C4-2B (cell line): ENCODE data around the gene ATP5F1E.

Experiments
- H3K27ac ChIP-seq: fragments of 450-650 bp; 2 replicates; pipeline ENCODE4 v1.5.1; 2017
- ZFX ChIP-seq: fragments of 450-650 bp; IDR thresholded peaks from 2 replicates; pipeline ENCODE4 v1.6.1; 2017
- TF ChIP-seq, protein P1 (sequence below): fragments of 450-650 bp; conservative IDR thresholded peaks from 2 replicates; pipeline ENCODE4 v1.5.1; 2017; ENCODE audit warnings: mild to moderate bottlenecking

ATP5F1E gene

DNA sequence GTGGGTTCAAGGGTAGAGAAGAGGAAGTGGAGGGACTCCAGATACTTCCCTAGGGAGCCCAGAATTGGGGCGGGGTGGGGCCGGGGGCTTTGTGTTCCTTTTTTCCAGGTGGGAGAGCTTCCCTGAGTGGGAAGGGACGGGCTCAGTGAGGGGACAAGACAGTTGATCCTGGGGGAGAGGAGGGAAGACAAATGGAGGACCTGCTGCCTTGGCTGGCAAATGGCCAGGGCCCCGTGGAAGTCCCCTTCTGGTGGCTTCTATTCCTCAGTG lies 27.7 kb downstream of the ATP5F1E start:
- TF ChIP-seq, protein P1, sequence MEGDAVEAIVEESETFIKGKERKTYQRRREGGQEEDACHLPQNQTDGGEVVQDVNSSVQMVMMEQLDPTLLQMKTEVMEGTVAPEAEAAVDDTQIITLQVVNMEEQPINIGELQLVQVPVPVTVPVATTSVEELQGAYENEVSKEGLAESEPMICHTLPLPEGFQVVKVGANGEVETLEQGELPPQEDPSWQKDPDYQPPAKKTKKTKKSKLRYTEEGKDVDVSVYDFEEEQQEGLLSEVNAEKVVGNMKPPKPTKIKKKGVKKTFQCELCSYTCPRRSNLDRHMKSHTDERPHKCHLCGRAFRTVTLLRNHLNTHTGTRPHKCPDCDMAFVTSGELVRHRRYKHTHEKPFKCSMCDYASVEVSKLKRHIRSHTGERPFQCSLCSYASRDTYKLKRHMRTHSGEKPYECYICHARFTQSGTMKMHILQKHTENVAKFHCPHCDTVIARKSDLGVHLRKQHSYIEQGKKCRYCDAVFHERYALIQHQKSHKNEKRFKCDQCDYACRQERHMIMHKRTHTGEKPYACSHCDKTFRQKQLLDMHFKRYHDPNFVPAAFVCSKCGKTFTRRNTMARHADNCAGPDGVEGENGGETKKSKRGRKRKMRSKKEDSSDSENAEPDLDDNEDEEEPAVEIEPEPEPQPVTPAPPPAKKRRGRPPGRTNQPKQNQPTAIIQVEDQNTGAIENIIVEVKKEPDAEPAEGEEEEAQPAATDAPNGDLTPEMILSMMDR: no peak
- TF ChIP-seq ZFX: no peak
- H3K27ac ChIP-seq: no peak overlapping the region

DNA sequence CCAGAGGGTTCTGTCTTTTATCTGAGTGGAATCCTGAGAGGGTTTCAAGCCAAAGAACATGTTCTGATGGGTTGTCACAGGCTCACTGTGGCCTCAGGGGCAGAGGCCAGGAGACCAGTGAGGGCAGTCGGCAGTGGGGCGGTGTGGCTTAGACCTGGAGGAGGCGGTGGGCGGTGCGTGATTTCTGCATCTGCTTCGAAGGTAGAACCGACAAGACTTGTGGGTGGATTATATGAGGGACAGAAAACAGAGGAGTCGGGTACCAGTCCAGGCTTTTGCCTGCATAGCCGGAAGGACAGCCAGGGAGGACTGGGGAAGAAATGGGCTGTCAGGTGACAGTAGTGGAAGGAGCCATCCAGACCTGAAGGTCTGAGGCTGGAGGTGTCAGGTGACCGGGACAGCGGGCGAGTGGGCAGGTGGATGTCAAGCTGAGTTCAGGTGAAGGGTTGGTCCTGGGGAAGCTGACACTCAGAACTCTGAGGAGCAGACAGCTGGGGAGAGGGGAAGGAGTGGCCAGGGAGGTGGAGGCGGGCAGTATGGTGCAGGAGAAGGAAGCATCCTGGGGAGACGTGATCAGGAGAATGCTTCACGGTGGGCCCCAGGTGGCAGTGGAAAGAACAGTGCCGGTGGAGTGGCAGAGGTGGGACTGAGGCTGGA lies 28.2 kb downstream of the ATP5F1E start:
- TF ChIP-seq, protein P1: no peak
- no peak for TF ChIP-seq ZFX
- no peak overlapping the region for H3K27ac ChIP-seq

GRCh38 chr20:59002874-59003399 lies 29.2 kb downstream of the ATP5F1E start:
- TF ChIP-seq ZFX: no peak
- TF ChIP-seq, protein P1: no peak
- no peak overlapping the region for H3K27ac ChIP-seq

DNA sequence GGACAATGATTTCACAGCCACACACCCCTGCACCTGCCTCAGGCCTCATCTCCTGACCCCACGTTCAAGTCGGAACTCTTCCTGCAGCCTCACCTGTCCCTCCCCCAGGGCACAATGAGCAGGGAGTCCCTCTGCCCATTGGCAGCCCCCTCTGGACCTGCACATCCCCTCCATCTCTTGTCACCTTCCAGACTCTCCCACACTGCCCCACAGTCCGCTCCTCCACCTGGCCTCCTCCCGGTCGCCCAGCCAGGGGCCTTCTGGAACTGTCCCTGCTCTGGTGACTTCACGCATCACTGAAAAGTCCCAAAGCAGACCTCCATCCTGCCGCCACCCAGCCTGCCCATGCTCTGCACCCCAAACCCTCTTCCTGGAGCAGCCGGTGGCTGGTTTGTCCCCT lies 29.7 kb downstream of the ATP5F1E start:
- no peak for TF ChIP-seq ZFX
- TF ChIP-seq, protein P1: no peak
- no peak overlapping the region for H3K27ac ChIP-seq

GRCh38 chr20:59001449-59002171 lies 30.5 kb downstream of the ATP5F1E start:
- TF ChIP-seq, protein P1: no peak
- TF ChIP-seq ZFX: no peak
- no peak overlapping the region for H3K27ac ChIP-seq

- TF ChIP-seq, protein P1: no peak
- TF ChIP-seq ZFX: no peak
- no peak overlapping the region for H3K27ac ChIP-seq
Measured at GRCh38 chr20:59001068-59001448, 31.1 kb downstream of the ATP5F1E start.

GRCh38 chr20:59000326-59000725 lies 31.8 kb downstream of the ATP5F1E start:
- no peak overlapping the region for H3K27ac ChIP-seq
- TF ChIP-seq, protein P1: no peak
- TF ChIP-seq ZFX: no peak
